SK-N-SH (cell line): Measurements from ENCODE around the gene KIF2A.

Source experiments
- CTCF ChIP-seq: fragments of 200-600 bp; sonication (generic); IDR thresholded peaks from 2 replicates; pipeline ENCODE4 v1.6.1; 2017; ENCODE audit warnings: antibody characterized with exemption, mild to moderate bottlenecking, moderate library complexity
- EZH2phosphoT487 ChIP-seq: fragments of 200-600 bp; sonication (generic); IDR thresholded peaks from 2 replicates; pipeline ENCODE4 v1.6.1; 2017; ENCODE audit warnings: low read depth, mixed run types, mild to moderate bottlenecking, antibody characterized with exemption, moderate library complexity, borderline replicate concordance
- FOXJ3 ChIP-seq: sonication (generic); formaldehyde crosslinking; IDR thresholded peaks from 2 replicates; pipeline ENCODE4 v1.5.1; 2020; ENCODE audit warnings: mild to moderate bottlenecking, missing genetic modification reagents
- MXI1 ChIP-seq: IDR thresholded peaks from 2 replicates; pipeline ENCODE4 v1.6.1; 2012; ENCODE audit warnings: mild to moderate bottlenecking, low read depth, low read length, improper control_type of control experiment
- RAD21 ChIP-seq: IDR thresholded peaks from 2 replicates; pipeline ENCODE4 v1.6.1; 2012; ENCODE audit warnings: mild to moderate bottlenecking, low read length
- RCOR1 ChIP-seq: fragments of 150-350 bp; IDR thresholded peaks from 2 replicates; pipeline ENCODE4 v1.6.1; 2017; ENCODE audit warnings: antibody characterized with exemption, low read length
- REST ChIP-seq: IDR thresholded peaks from 2 replicates; pipeline ENCODE4 v1.6.1; 2012; ENCODE audit warnings: mild to moderate bottlenecking, low read depth, low read length, moderate library complexity
- YY1 ChIP-seq: IDR thresholded peaks from 2 replicates; pipeline ENCODE4 v1.4.0; 2012; ENCODE audit warnings: low read depth, mild to moderate bottlenecking

- TF ChIP-seq RCOR1 (no peak), CTCF (no peak), REST (no peak), MXI1 (no peak), RAD21 (no peak), EZH2phosphoT487 (no peak), YY1 (no peak), FOXJ3 (no peak)
These were observed 6.4 kb upstream of the KIF2A start for GRCh38 chr5:62299600-62299999.
